ENCODE results near the gene SMIM35.

The SMIM35 gene

GRCh38 chr11:118086913-118087768 lies at the start of gene SMIM35:
TSS of gene SMIM35 (minus strand) at chr11:118086963. CDS start at chr11:118086757, 206 bp downstream.
- DNase-seq = no peak

GRCh38 chr11:118136341-118136740 lies 49.6 kb upstream of the SMIM35 start:
- no peak for DNase-seq

GRCh38 chr11:118135796-118136165 lies 49.0 kb upstream of the SMIM35 start:
- DNase-seq = no peak

GRCh38 chr11:118135051-118135795 lies 48.5 kb upstream of the SMIM35 start:
- DNase-seq = no peak

GRCh38 chr11:118133816-118134215 lies 47.1 kb upstream of the SMIM35 start:
- no peak for DNase-seq

GRCh38 chr11:118132385-118133151 lies 45.8 kb upstream of the SMIM35 start:
- DNase-seq = no peak

- no peak for DNase-seq
These were observed 42.9 kb upstream of the SMIM35 start for GRCh38 chr11:118129471-118130172.

- no peak for DNase-seq
These were observed 42.1 kb upstream of the SMIM35 start for GRCh38 chr11:118128721-118129470.

GRCh38 chr11:118128310-118128709 lies 41.5 kb upstream of the SMIM35 start:
- DNase-seq = no peak

GRCh38 chr11:118126082-118126838 lies 39.5 kb upstream of the SMIM35 start:
- no peak for DNase-seq

GRCh38 chr11:118124929-118125535 lies 38.3 kb upstream of the SMIM35 start:
- no peak for DNase-seq

GRCh38 chr11:118120793-118121192 lies 34.0 kb upstream of the SMIM35 start:
- no peak for DNase-seq

- no peak for DNase-seq
These were observed 31.2 kb upstream of the SMIM35 start for GRCh38 chr11:118117790-118118601.

GRCh38 chr11:118115048-118115447 lies 28.3 kb upstream of the SMIM35 start:
- DNase-seq = no peak

GRCh38 chr11:118114266-118114665 lies 27.5 kb upstream of the SMIM35 start:
- no peak for DNase-seq

GRCh38 chr11:118112711-118113430 lies 26.1 kb upstream of the SMIM35 start:
- DNase-seq = no peak

GRCh38 chr11:118111744-118112035 lies 24.9 kb upstream of the SMIM35 start:
- no peak for DNase-seq

GRCh38 chr11:118111019-118111743 lies 24.4 kb upstream of the SMIM35 start:
- DNase-seq = no peak

GRCh38 chr11:118109231-118109630 lies 22.5 kb upstream of the SMIM35 start:
- DNase-seq = no peak

Measured in DMS79 (cell line).